Ishikawa (cell line): Measurements from ENCODE around the gene TTLL1.

Experiments
- CEBPB ChIP-seq: IDR thresholded peaks from 2 replicates; pipeline ENCODE4 v1.6.1; 2012
- CREB1 ChIP-seq: IDR thresholded peaks from 2 replicates; pipeline ENCODE4 v1.6.1; 2012; ENCODE audit warnings: low read depth
- EP300 ChIP-seq: IDR thresholded peaks from 2 replicates; pipeline ENCODE4 v1.6.1; 2012; ENCODE audit warnings: borderline replicate concordance
- FOXM1 ChIP-seq: IDR thresholded peaks from 2 replicates; pipeline ENCODE4 v1.6.1; 2012; ENCODE audit warnings: low read depth, borderline replicate concordance
- MAX ChIP-seq: IDR thresholded peaks from 2 replicates; pipeline ENCODE4 v1.6.1; 2012
- NFIC ChIP-seq: IDR thresholded peaks from 2 replicates; pipeline ENCODE4 v1.6.1; 2012
- RAD21 ChIP-seq: IDR thresholded peaks from 2 replicates; pipeline ENCODE4 v1.6.1; 2012; ENCODE audit warnings: low read depth
- REST ChIP-seq: IDR thresholded peaks from 2 replicates; pipeline ENCODE4 v1.6.1; 2012; ENCODE audit warnings: low read depth, mild to moderate bottlenecking
- TAF1 ChIP-seq: IDR thresholded peaks from 2 replicates; pipeline ENCODE4 v1.6.1; 2012; ENCODE audit warnings: low read depth, mild to moderate bottlenecking
- TCF12 ChIP-seq: IDR thresholded peaks from 2 replicates; pipeline ENCODE4 v1.6.1; 2012; ENCODE audit warnings: low read depth
- YY1 ChIP-seq: IDR thresholded peaks from 2 replicates; pipeline ENCODE4 v1.6.1; 2012; ENCODE audit warnings: low read depth
- ZBTB7A ChIP-seq: IDR thresholded peaks from 2 replicates; pipeline ENCODE4 v1.6.1; 2012; ENCODE audit warnings: low read depth

GRCh38 chr22:43080616-43081015, 8.6 kb downstream of the TTLL1 start:
- no peak for TF ChIP-seq RAD21
- TF ChIP-seq TAF1 = no peak
- TF ChIP-seq NFIC = no peak
- TF ChIP-seq CEBPB = no peak
- no peak for TF ChIP-seq REST
- TF ChIP-seq ZBTB7A = no peak
- TF ChIP-seq EP300 = no peak
- TF ChIP-seq CREB1 = no peak
- no peak for TF ChIP-seq FOXM1
- TF ChIP-seq MAX = no peak
- TF ChIP-seq TCF12 = no peak
- TF ChIP-seq YY1 = no peak
